ENCODE results near the gene MRPL43.

DNA sequence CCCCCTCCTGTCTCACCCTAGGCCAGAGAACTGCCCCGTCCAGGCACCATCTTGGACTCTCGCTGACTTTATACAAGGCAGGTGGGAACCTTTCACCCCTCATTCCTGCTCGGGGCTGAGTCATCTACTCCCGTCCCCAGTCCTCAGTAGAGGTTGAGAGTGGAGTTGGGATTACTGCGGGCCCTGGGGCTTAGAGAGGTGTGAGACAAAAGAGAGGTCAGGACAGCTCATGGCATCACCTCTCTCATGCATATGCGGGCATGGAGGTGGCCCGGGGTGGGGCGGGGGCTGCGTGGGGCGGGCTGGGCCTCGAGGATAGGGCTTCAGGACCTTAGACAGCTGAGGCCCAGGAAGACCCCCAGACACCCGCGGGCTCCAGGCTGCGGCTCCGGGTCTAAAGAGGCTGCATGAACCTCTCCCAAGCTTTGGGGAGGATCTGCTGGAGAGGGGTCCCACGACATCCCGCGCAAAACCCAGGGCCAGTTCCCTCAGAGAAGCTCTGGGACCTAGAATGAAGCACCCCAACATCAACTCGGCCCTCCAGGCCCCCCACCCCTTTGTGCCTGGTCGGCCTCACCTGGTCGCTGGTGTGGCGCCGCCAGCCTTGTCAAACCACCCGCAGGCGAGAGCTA lies 43.3 kb upstream of the MRPL43 start:
- no peak for TF ChIP-seq CTCF (IDR thresholded peaks at IDR 0.05; ENCODE audit: borderline replicate concordance, extremely low read depth, low read length, poor library complexity, severe bottlenecking)
- TF ChIP-seq EZH2 (IDR thresholded peaks at IDR 0.05; ENCODE audit: borderline replicate concordance, low read depth, low read length, severe bottlenecking) = no peak
